SH-SY5Y (cell line): ENCODE data around the gene UBE3A.

Experiments
- GATA2 ChIP-seq: IDR thresholded peaks from 2 replicates; pipeline ENCODE4 v1.6.1; 2011; ENCODE audit warnings: mild to moderate bottlenecking, low read depth, low read length
- GATA3 ChIP-seq: IDR thresholded peaks from 2 replicates; pipeline ENCODE4 v1.6.1; 2011; ENCODE audit warnings: low read depth, mild to moderate bottlenecking, low read length, moderate library complexity

The UBE3A gene

GRCh38 chr15:25438601-25439368 lies at the start of gene UBE3A:
UBE3A (minus strand) TSS chr15:25439024; CDS start chr15:25409107, 29,917 bp downstream.
- TF ChIP-seq GATA2 = no peak; the same call in 1 of the 2 replicates

GRCh38 chr15:25487226-25487884 lies 48.5 kb upstream of the UBE3A start:
- TF ChIP-seq GATA2 (no peak), GATA3 (no peak)

GRCh38 chr15:25486051-25486450 lies 47.2 kb upstream of the UBE3A start:
- TF ChIP-seq GATA3 (no peak), GATA2 (no peak)

- TF ChIP-seq GATA2 = no peak
- no peak for TF ChIP-seq GATA3
Measured at GRCh38 chr15:25481208-25481859, 42.5 kb upstream of the UBE3A start.

- TF ChIP-seq GATA2 = no peak
- no peak for TF ChIP-seq GATA3
Measured at GRCh38 chr15:25478313-25478712, 39.5 kb upstream of the UBE3A start.

- TF ChIP-seq GATA2 = no peak
- TF ChIP-seq GATA3 = no peak
Measured at GRCh38 chr15:25477816-25478215, 39.0 kb upstream of the UBE3A start.

GRCh38 chr15:25474251-25474650 lies 35.4 kb upstream of the UBE3A start:
- TF ChIP-seq GATA3 = no peak

- TF ChIP-seq GATA2 (no peak), GATA3 (no peak)
Measured at GRCh38 chr15:25470230-25470629, 31.4 kb upstream of the UBE3A start.

GRCh38 chr15:25469377-25469776 lies 30.6 kb upstream of the UBE3A start:
- TF ChIP-seq GATA2 (no peak), GATA3 (no peak)

GRCh38 chr15:25468611-25469010 lies 29.8 kb upstream of the UBE3A start:
- no peak for TF ChIP-seq GATA3
- no peak for TF ChIP-seq GATA2

- TF ChIP-seq GATA2 (no peak), GATA3 (no peak)
Measured at GRCh38 chr15:25465835-25466234, 27.0 kb upstream of the UBE3A start.

GRCh38 chr15:25464784-25465183 lies 26.0 kb upstream of the UBE3A start:
- TF ChIP-seq GATA2 (no peak), GATA3 (no peak)

GRCh38 chr15:25464383-25464782 lies 25.6 kb upstream of the UBE3A start:
- TF ChIP-seq GATA3 (no peak), GATA2 (no peak)

GRCh38 chr15:25456196-25456595 lies 17.4 kb upstream of the UBE3A start:
- TF ChIP-seq GATA2 (no peak), GATA3 (no peak)

- no peak for TF ChIP-seq GATA2
- no peak for TF ChIP-seq GATA3
Measured at GRCh38 chr15:25455226-25455625, 16.4 kb upstream of the UBE3A start.
